Activated CD4-positive, CD25-positive, alpha-beta regulatory T cell treated with anti-CD3 and anti-CD28 coated beads, Interleukin-2, amount 50 U/mL, for 16 hours (primary cell): ENCODE data around the gene CD24.
"Not testable (repeated sequence)": the region's sequence is repeated elsewhere in the genome, so short reads cannot be mapped to it uniquely, and the experiment has no call there.

Experiments used
- DNase-seq: peaks from one replicate; pipeline ENCODE4 v3.0.0-alpha.2; 2020; ENCODE audit warnings: low read depth, low spot score

The CD24 gene

GRCh38 chr6:106974336-106974998, at the start of gene CD24:
Gene CD24 (minus strand): TSS chr6:106974729. CDS start chr6:106974646, 83 bp downstream.
- DNase-seq, result no peak

GRCh38 chr6:107021446-107022185, 47.1 kb upstream of the CD24 start:
- no peak for DNase-seq

GRCh38 chr6:107020239-107020638, 45.7 kb upstream of the CD24 start:
- no peak for DNase-seq

GRCh38 chr6:107019628-107020027, 45.1 kb upstream of the CD24 start:
- not testable (repeated sequence) for DNase-seq

- DNase-seq, result no peak
Observed at GRCh38 chr6:107019047-107019446, 44.5 kb upstream of the CD24 start.

GRCh38 chr6:107009499-107009898, 35.0 kb upstream of the CD24 start:
- no peak for DNase-seq

- DNase-seq, result peak; percentile 4
Observed at GRCh38 chr6:106997392-106998158, 23.0 kb upstream of the CD24 start.

GRCh38 chr6:106995640-106996039, 21.1 kb upstream of the CD24 start:
- DNase-seq, result no peak

- DNase-seq, result not testable (repeated sequence)
Observed at GRCh38 chr6:106989737-106990136, 15.2 kb upstream of the CD24 start.

- no peak for DNase-seq
Observed at GRCh38 chr6:106988664-106989063, 14.1 kb upstream of the CD24 start.

- no peak for DNase-seq
Observed at GRCh38 chr6:106981926-106982325, 7.4 kb upstream of the CD24 start.

- no peak for DNase-seq
Observed at GRCh38 chr6:106980926-106981325, 6.4 kb upstream of the CD24 start.

- peak; percentile 62 for DNase-seq
Observed at GRCh38 chr6:106979435-106979884, 4.9 kb upstream of the CD24 start.

- no peak for DNase-seq
Observed at GRCh38 chr6:106977246-106977645, 2.7 kb upstream of the CD24 start.

GRCh38 chr6:106976270-106976669, 1.7 kb upstream of the CD24 start:
- no peak for DNase-seq

- DNase-seq, result no peak
Observed at GRCh38 chr6:106975738-106976064, 1.2 kb upstream of the CD24 start.

- DNase-seq, result no peak
Observed at GRCh38 chr6:106974999-106975737, 639 bp upstream of the CD24 start.

GRCh38 chr6:106973836-106974335, 643 bp downstream of the CD24 start:
- no peak for DNase-seq

- DNase-seq, result no peak
Observed at GRCh38 chr6:106973018-106973835, 1.3 kb downstream of the CD24 start.

- DNase-seq, result no peak
Observed at GRCh38 chr6:106972500-106972899, 2.0 kb downstream of the CD24 start.

- not testable (repeated sequence) for DNase-seq
Observed at GRCh38 chr6:106970769-106971168, 3.8 kb downstream of the CD24 start.
